Lower lobe of right lung (tissue), 2 donors: ENCODE measurements around the gene RGS11. TPM values are rescaled to one million over a fixed set of nuclear protein-coding genes. Genes with fewer than 3 reads are reported as not detected.
A peak's percentile ranks its signal among the peaks of the same experiment; 100 is the strongest.

Experiments
- ATAC-seq, 2 donors: fragments of 200-7000 bp; cut with Tn5 transposase; one replicate each; pipeline ENCODE4 v1.9.1; 2020 to 2022; ENCODE audit warnings: mild to moderate bottlenecking in 2 of 2, moderate library complexity in 2 of 2
- DNase-seq: peaks from one replicate; pipeline ENCODE4 v3.0.0-alpha.2; 2020
- H3K27ac ChIP-seq: fragments of 200-600 bp; one replicate; pipeline ENCODE4 v1.8.0; 2022
- H3K27me3 ChIP-seq: fragments of 200-600 bp; one replicate; pipeline ENCODE4 v1.8.0; 2022; ENCODE audit warnings: low read depth
- H3K36me3 ChIP-seq: fragments of 200-600 bp; one replicate; pipeline ENCODE4 v1.8.0; 2022; ENCODE audit warnings: mild to moderate bottlenecking
- H3K4me1 ChIP-seq: fragments of 200-600 bp; one replicate; pipeline ENCODE4 v1.8.0; 2022
- H3K4me3 ChIP-seq: fragments of 200-600 bp; one replicate; pipeline ENCODE4 v1.8.0; 2022; ENCODE audit warnings: mild to moderate bottlenecking
- H3K9me3 ChIP-seq: fragments of 200-600 bp; one replicate; pipeline ENCODE4 v1.8.0; 2022
- intact Hi-C: fragments of 100-400 bp; cut with DNase I; formaldehyde crosslinking; loops from one replicate; pipeline ENCODE4 v1.11.0; 2022
- total RNA-seq: library from RNA; stranded (reverse); fragmentation: NEBNext Ultra II Directional; extraction: Animal tissue kit (Norgen Biotek cat#: 25700); gene quantifications from one replicate; pipeline ENCODE4 v1.2.1, GENCODE V29; 2021
- TF ChIP-seq, protein P1 (sequence below): fragments of 200-600 bp; IDR thresholded peaks from one replicate; pipeline ENCODE4 v1.8.0; 2022; ENCODE audit warnings: antibody characterized with exemption, mild to moderate bottlenecking
- donor health status: DM: no; HTN: yes; CAD: no; lungs with severe emphysema.

The RGS11 gene
- total RNA-seq, 1 donor from 2014 or later = 8.2 TPM

DNA sequence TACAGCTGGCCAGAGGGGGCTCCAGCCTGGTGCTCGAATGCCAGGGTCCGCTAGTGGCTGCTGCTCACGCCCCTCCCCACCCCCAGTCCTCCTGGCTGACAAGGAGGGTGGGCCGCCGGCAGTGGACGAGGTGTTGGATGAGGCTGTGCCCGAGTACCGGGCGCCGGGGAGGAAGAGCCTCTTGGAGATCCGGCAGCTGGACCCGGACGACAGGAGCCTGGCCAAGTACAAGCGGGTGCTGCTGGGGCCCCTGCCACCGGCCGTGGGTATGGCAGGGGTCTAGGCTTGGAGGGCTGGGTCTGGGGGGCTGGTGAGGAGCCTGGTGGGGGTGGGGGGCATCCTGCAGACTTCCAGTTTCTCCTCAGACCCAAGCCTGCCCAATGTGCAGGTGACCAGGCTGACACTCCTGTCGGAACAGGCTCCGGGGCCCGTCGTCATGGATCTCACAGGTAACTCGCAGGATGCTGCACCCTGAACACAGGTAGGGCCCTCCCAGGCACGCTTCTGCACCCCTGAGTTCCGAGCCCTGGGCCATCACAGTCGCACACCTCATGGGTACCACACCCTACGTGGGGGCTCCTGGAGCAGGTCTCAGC is 6.0 kb upstream of the RGS11 start:
- Histone ChIP-seq H3K4me1 (peaks cover 7% of the 10 kb centered on the region), H3K27me3 (peaks cover 31% of the 10 kb centered on the region), H3K4me3 (no peak overlapping the region), H3K36me3 (no peaks in the 10 kb centered on the region), H3K9me3 (no peaks in the 10 kb centered on the region), H3K27ac (no peak overlapping the region)
- DNase-seq (no peak), ATAC-seq (no peak)
- intact Hi-C loops = no loop called here
- TF ChIP-seq, protein P1, sequence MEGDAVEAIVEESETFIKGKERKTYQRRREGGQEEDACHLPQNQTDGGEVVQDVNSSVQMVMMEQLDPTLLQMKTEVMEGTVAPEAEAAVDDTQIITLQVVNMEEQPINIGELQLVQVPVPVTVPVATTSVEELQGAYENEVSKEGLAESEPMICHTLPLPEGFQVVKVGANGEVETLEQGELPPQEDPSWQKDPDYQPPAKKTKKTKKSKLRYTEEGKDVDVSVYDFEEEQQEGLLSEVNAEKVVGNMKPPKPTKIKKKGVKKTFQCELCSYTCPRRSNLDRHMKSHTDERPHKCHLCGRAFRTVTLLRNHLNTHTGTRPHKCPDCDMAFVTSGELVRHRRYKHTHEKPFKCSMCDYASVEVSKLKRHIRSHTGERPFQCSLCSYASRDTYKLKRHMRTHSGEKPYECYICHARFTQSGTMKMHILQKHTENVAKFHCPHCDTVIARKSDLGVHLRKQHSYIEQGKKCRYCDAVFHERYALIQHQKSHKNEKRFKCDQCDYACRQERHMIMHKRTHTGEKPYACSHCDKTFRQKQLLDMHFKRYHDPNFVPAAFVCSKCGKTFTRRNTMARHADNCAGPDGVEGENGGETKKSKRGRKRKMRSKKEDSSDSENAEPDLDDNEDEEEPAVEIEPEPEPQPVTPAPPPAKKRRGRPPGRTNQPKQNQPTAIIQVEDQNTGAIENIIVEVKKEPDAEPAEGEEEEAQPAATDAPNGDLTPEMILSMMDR = no peak

GRCh38 chr16:280991-281659 is 5.4 kb upstream of the RGS11 start:
- no peaks in the 10 kb centered on the region for H3K36me3 ChIP-seq
- peaks cover 7% of the 10 kb centered on the region for H3K4me1 ChIP-seq
- peak overlapping the region; percentile 39 for H3K4me3 ChIP-seq
- ATAC-seq = no peak
- H3K27me3 ChIP-seq = peaks cover 34% of the 10 kb centered on the region
- TF ChIP-seq, protein P1 = no peak
- DNase-seq = no peak
- intact Hi-C loops = no loop called here
- H3K27ac ChIP-seq = no peak overlapping the region
- H3K9me3 ChIP-seq = no peaks in the 10 kb centered on the region

- Histone ChIP-seq H3K27me3 (peaks cover 35% of the 10 kb centered on the region), H3K4me3 (peak within 1 kb of the TSS; percentile 39)
Measured at GRCh38 chr16:280552-280951, 4.8 kb upstream of the RGS11 start, which contains the start of gene ARHGDIG. ARHGDIG (plus strand) TSS chr16:280591; CDS start chr16:280681, 90 bp downstream.

DNA sequence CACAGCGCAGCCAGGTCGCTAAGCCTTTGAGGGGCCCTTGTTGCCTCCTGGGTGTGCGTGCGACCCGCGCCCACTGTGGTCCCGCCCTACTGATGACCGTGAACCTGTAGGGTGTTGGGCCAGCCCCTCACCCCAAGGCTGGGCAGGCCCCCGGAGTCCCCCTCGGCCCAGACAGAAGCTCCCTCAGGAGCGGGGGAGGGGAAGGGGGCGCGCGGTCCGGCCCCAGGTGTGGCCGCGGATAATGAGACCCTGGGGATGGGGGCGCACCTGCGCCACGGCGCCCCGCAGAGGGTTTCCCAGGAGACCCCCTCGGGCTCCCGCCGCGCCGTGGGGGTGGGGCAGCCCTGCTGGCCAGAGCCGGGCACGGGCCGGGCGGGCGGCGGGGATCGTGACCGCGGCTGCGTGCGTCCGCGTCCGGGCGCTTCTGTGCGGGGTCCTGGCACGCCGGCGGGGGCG is 4.3 kb upstream of the RGS11 start:
- no peak overlapping the region for H3K4me3 ChIP-seq
- H3K27ac ChIP-seq = no peak overlapping the region
- intact Hi-C loops = no loop called here
- peaks cover 11% of the 10 kb centered on the region for H3K4me1 ChIP-seq
- ATAC-seq (no peak), DNase-seq (no peak)
- H3K9me3 ChIP-seq = no peaks in the 10 kb centered on the region
- peaks cover 39% of the 10 kb centered on the region for H3K27me3 ChIP-seq
- TF ChIP-seq, protein P1 = no peak
- no peaks in the 10 kb centered on the region for H3K36me3 ChIP-seq

More at GRCh38 chr16:280552-280951, 4.8 kb upstream of the RGS11 start, which contains the start of gene ARHGDIG:
- Histone ChIP-seq H3K36me3 (no peaks in the 10 kb centered on the region), H3K4me1 (peaks cover 7% of the 10 kb centered on the region), H3K27ac (no peak within 1 kb of the TSS), H3K9me3 (no peaks in the 10 kb centered on the region)
- intact Hi-C loops = no loop called here
- ATAC-seq (no peak), DNase-seq (no peak)
- TF ChIP-seq, protein P1 = no peak

- H3K27ac ChIP-seq = no peak overlapping the region
- no peak for ATAC-seq
Measured at GRCh38 chr16:279531-279930, 3.8 kb upstream of the RGS11 start.

More at GRCh38 chr16:279531-279930, 3.8 kb upstream of the RGS11 start:
- H3K27me3 ChIP-seq = peaks cover 44% of the 10 kb centered on the region
- no peaks in the 10 kb centered on the region for H3K9me3 ChIP-seq
- H3K36me3 ChIP-seq = no peaks in the 10 kb centered on the region
- no peak overlapping the region for H3K4me3 ChIP-seq
- H3K4me1 ChIP-seq = peaks cover 15% of the 10 kb centered on the region
- no peak for DNase-seq
- intact Hi-C loops = no loop called here
- TF ChIP-seq, protein P1 = no peak
